AG04450 (cell line): Measurements from ENCODE around the gene FNDC7. TPM values are rescaled to one million over a fixed set of nuclear protein-coding genes. Genes with fewer than 3 reads are reported as not detected.

Experiments
- CTCF ChIA-PET: fragments of 300-600, 350-600 bp; formaldehyde crosslinking; extraction: SDS; loops from one replicate; lab custom pipeline; 2022; ENCODE audit warnings: antibody characterized with exemption, inconsistent platforms; lab: Charles Lee
- POLR2A ChIA-PET: fragments of 350-600 bp; formaldehyde crosslinking; extraction: SDS; loops from one replicate; lab custom pipeline; 2021; ENCODE audit warnings: antibody characterized with exemption, inconsistent platforms; lab: Yijun Ruan, JAX
- DNase-seq: peaks from one replicate; pipeline ENCODE4 v3.0.0-alpha.2; 2011; ENCODE audit warnings: low read depth, low spot score
- H3K27ac ChIP-seq: one replicate; pipeline ENCODE4 v1.5.1; 2012; ENCODE audit warnings: low read depth, low read length, control low read depth
- H3K27me3 ChIP-seq: one replicate; pipeline ENCODE4 v1.6.0; 2012; ENCODE audit warnings: low read length; ENCODE audit not compliant: control insufficient read depth, insufficient read depth
- H3K4me3 ChIP-seq: 2 replicates; pipeline ENCODE4 v1.5.1; 2011; ENCODE audit warnings: mild to moderate bottlenecking, low read depth, low read length, control low read depth
- H3K9me3 ChIP-seq: 2 replicates; pipeline ENCODE4 v1.5.1; 2012; ENCODE audit warnings: low read length; ENCODE audit not compliant: control insufficient read depth, insufficient read depth
- polyA plus RNA-seq: library from polyadenylated mRNA; depleted of rRNA; stranded (reverse); fragments of >200 nt; gene quantifications from 2 replicates; pipeline ENCODE4 v1.2.3, GENCODE V29; 2011
- TF ChIP-seq, protein P1 (sequence below): IDR thresholded peaks from 2 replicates; pipeline ENCODE4 v1.5.1; 2011; ENCODE audit warnings: low read depth, low read length, control low read depth, inconsistent platforms

FNDC7 gene
- polyA plus RNA-seq, 1 experiment = not detected

DNA sequence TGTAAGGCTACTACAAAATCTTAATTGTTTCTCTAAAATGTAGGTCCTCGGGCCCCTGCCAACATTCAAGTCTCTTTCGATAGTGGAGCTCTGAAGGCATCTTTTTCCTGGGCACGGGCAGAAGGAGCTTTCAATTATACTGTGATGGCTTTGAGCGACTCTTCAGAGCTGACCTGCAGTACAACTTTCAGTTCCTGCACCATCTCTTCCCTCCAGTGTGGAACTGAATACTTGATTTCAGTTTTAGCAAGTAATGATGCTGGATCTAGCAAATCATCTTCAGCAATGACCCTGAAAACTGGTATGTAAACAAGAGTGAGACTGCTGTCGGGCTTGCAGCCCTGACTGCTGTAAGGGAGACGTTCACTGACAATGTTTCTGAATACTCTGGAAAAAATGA lies 9.6 kb downstream of the FNDC7 start:
- no peaks in the 10 kb centered on the region for H3K9me3 ChIP-seq
- TF ChIP-seq, protein P1, sequence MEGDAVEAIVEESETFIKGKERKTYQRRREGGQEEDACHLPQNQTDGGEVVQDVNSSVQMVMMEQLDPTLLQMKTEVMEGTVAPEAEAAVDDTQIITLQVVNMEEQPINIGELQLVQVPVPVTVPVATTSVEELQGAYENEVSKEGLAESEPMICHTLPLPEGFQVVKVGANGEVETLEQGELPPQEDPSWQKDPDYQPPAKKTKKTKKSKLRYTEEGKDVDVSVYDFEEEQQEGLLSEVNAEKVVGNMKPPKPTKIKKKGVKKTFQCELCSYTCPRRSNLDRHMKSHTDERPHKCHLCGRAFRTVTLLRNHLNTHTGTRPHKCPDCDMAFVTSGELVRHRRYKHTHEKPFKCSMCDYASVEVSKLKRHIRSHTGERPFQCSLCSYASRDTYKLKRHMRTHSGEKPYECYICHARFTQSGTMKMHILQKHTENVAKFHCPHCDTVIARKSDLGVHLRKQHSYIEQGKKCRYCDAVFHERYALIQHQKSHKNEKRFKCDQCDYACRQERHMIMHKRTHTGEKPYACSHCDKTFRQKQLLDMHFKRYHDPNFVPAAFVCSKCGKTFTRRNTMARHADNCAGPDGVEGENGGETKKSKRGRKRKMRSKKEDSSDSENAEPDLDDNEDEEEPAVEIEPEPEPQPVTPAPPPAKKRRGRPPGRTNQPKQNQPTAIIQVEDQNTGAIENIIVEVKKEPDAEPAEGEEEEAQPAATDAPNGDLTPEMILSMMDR = no peak
- H3K27ac ChIP-seq = no peak overlapping the region
- H3K27me3 ChIP-seq = no peaks in the 10 kb centered on the region
- H3K4me3 ChIP-seq = peak overlapping the region; percentile 2; the same call in 1 of the 2 replicates
- CTCF ChIA-PET = interaction anchor here (0.6 kb wide), 1 partner anchor 162 kb away, joined by 3 read pairs; the partner anchor contains the start of gene EEIG2
- POLR2A ChIA-PET = interaction anchor here (1.7 kb wide), 1 partner anchor 30 kb away, joined by 10 read pairs; the partner anchor contains the start of gene PRPF38B
- no peak for DNase-seq

DNA sequence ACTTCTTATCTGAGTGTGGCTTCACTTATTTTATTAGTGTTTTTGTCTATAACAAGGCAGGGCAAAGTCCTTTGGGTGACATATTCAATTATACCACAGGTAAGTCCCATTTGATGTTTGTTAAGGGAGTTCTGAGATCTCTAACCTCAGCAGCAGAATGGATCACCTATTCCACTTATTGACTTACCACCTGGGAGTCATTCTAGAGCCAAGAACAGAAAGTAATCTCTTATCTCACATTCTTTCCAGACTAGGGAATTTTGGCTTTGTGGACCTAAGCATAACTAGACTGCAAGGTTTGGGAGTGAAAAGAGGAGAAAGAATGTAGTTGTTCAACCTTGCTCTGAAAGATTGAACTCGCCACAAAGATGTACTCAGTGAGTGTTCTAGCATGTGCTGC lies 13.2 kb downstream of the FNDC7 start:
- no peak for DNase-seq
- Histone ChIP-seq H3K4me3 (no peak overlapping the region), H3K27me3 (no peaks in the 10 kb centered on the region), H3K27ac (no peak overlapping the region), H3K9me3 (no peaks in the 10 kb centered on the region)
- CTCF ChIA-PET = no interaction called here
- TF ChIP-seq, protein P1 = no peak
- POLR2A ChIA-PET = no interaction called here

- DNase-seq = no peak
These were observed 15.7 kb downstream of the FNDC7 start for GRCh38 chr1:108728327-108728923.

GRCh38 chr1:108729481-108729880 lies 16.8 kb downstream of the FNDC7 start:
- Histone ChIP-seq H3K9me3 (no peaks in the 10 kb centered on the region), H3K27ac (no peak overlapping the region), H3K4me3 (no peak overlapping the region), H3K27me3 (no peaks in the 10 kb centered on the region)
- TF ChIP-seq, protein P1 = no peak
- no peak for DNase-seq
- POLR2A ChIA-PET = no interaction called here
- CTCF ChIA-PET = interaction anchor here (1.0 to 1.1 kb wide), 2 partner anchors 15 to 16 kb away, joined by 3 to 7 read pairs; no protein-coding TSS in a partner anchor

More at GRCh38 chr1:108728327-108728923, 15.7 kb downstream of the FNDC7 start:
- Histone ChIP-seq H3K27ac (no peak overlapping the region), H3K4me3 (no peak overlapping the region), H3K27me3 (no peaks in the 10 kb centered on the region), H3K9me3 (no peaks in the 10 kb centered on the region)
- ChIA-PET POLR2A (interaction anchor here (0.6 kb wide), 1 partner anchor 557 kb away, joined by 7 read pairs; no protein-coding TSS in a partner anchor), CTCF (no interaction called here)
- TF ChIP-seq, protein P1 = no peak

- DNase-seq = no peak
- ChIA-PET POLR2A (interaction anchor here (1.2 kb wide), 1 partner anchor 9 kb away, joined by 3 read pairs; no protein-coding TSS in a partner anchor), CTCF (no interaction called here)
- TF ChIP-seq, protein P1 = no peak
- Histone ChIP-seq H3K27ac (no peak overlapping the region), H3K27me3 (no peaks in the 10 kb centered on the region), H3K4me3 (no peak overlapping the region), H3K9me3 (no peaks in the 10 kb centered on the region)
These were observed 19.7 kb downstream of the FNDC7 start for GRCh38 chr1:108732398-108732797.
